PC-9 (cell line): Measurements from ENCODE around the gene TBC1D5. TPM values are rescaled to one million over a fixed set of nuclear protein-coding genes. Genes with fewer than 3 reads are reported as not detected.

ENCODE experiments used
- BruUV-seq: library from RNA; stranded (reverse); fragments of 400-500 nt; replicated peaks from 2 replicates; lab custom pipeline; 2021; lab: Mats Ljungman, UMichigan
- CTCF ChIA-PET: fragments of 300-600 bp; sonication (Branson Sonifier 250); formaldehyde crosslinking; loops from one replicate; lab custom pipeline; 2022; ENCODE audit warnings: antibody characterized with exemption; lab: Charles Lee
- POLR2A ChIA-PET: fragments of 300-600 bp; sonication (Branson Sonifier 250); formaldehyde crosslinking; loops from one replicate; lab custom pipeline; 2022; ENCODE audit warnings: antibody characterized with exemption; ENCODE audit not compliant: unreplicated experiment; lab: Charles Lee
- DNase-seq, 2 experiments: peaks; one replicate each; pipeline versions ENCODE4 v3.0.0 to v3.0.0-alpha.2; 2015 to 2022; ENCODE audit warnings: mixed read lengths in 1 of 2
- H2AFZ ChIP-seq: fragments of 200-600 bp; sonication (generic); 2 replicates; pipeline ENCODE4 v1.8.1; 2017; ENCODE audit warnings: antibody characterized with exemption
- H3F3A ChIP-seq: fragments of 200-600 bp; sonication (generic); 2 replicates; pipeline ENCODE4 v1.8.1; 2017; ENCODE audit warnings: antibody characterized with exemption, mild to moderate bottlenecking, low read depth; ENCODE audit not compliant: insufficient read depth
- H3K27ac ChIP-seq: fragments of 200-600 bp; sonication (generic); 2 replicates; pipeline ENCODE4 v1.6.1; 2016; ENCODE audit warnings: mixed run types
- H3K27me3 ChIP-seq: fragments of 200-600 bp; sonication (generic); 2 replicates; pipeline ENCODE4 v1.6.1; 2016; ENCODE audit warnings: low read depth, mixed run types; ENCODE audit not compliant: insufficient read depth
- H3K36me3 ChIP-seq: fragments of 200-600 bp; sonication (generic); 2 replicates; pipeline ENCODE4 v1.6.1; 2016; ENCODE audit warnings: low read depth, mixed run types
- H3K4me1 ChIP-seq: fragments of 200-600 bp; sonication (generic); replicated peaks from 2 replicates; pipeline ENCODE4 v1.6.1; 2016; ENCODE audit warnings: mixed run types; ENCODE audit not compliant: insufficient read depth
- H3K4me2 ChIP-seq: fragments of 200-600 bp; sonication (generic); 2 replicates; pipeline ENCODE4 v1.6.1; 2017; ENCODE audit warnings: mixed run types
- H3K4me3 ChIP-seq: fragments of 200-600 bp; sonication (generic); 2 replicates; pipeline ENCODE4 v1.6.1; 2016; ENCODE audit warnings: mixed run types
- H3K79me2 ChIP-seq: fragments of 200-600 bp; sonication (generic); 2 replicates; pipeline ENCODE4 v1.6.1; 2017; ENCODE audit warnings: low read depth, mixed run types
- H3K9me2 ChIP-seq: fragments of 200-600 bp; sonication (generic); 2 replicates; pipeline ENCODE4 v1.8.1; 2017; ENCODE audit warnings: mild to moderate bottlenecking; ENCODE audit not compliant: insufficient read depth
- H3K9me3 ChIP-seq: fragments of 200-600 bp; sonication (generic); 2 replicates; pipeline ENCODE4 v1.8.1; 2016; ENCODE audit warnings: low read depth; ENCODE audit not compliant: insufficient read depth
- H4K20me1 ChIP-seq: fragments of 200-600 bp; sonication (generic); 2 replicates; pipeline ENCODE4 v1.8.1; 2017; ENCODE audit not compliant: insufficient read depth
- EZH2 ChIP-seq: fragments of 200-600 bp; sonication (generic); IDR thresholded peaks from 2 replicates; pipeline ENCODE4 v1.8.0; 2017; ENCODE audit warnings: antibody characterized with exemption, low read depth
- intact Hi-C: fragments of 100-400 bp; cut with micrococcal nuclease; formaldehyde crosslinking; loops from one replicate; pipeline ENCODE4 v1.10.0; 2022; ENCODE audit not compliant: unreplicated experiment
- total RNA-seq: library from RNA; stranded (reverse); gene quantifications from 2 replicates; pipeline ENCODE4 v1.2.3, GENCODE V29; 2021
- TF ChIP-seq, protein P1 (sequence below): fragments of 200-600 bp; sonication (generic); conservative IDR thresholded peaks from 2 replicates; pipeline ENCODE4 v1.6.1; 2017; ENCODE audit warnings: mixed run types, antibody characterized with exemption, mild to moderate bottlenecking, moderate library complexity

TBC1D5 gene
- total RNA-seq, 1 experiment from 2014 or later, result 54.0 TPM

DNA sequence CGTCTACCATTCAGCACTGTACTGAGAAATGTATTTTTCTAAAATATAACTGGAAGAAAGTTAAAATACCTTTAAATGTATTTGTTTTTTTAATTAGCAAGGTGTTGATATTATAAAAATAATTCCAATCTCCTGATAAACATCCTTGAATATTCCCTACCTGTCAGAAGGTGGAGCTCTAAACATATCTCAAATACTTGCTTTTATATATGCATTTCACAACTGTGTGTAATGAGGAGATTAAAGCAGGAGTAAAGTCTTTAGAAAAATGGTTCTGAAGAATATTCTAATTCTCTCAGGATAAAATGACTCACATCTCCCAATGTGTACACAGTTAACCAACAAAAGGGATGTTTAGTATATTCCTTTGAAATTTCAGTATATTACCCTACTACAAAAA is 434.9 kb downstream of the TBC1D5 start:
- POLR2A ChIA-PET, result no interaction called here
- H3K27ac ChIP-seq, result no peak overlapping the region
- no peak overlapping the region for H3K4me2 ChIP-seq
- no peaks in the 10 kb centered on the region for H3K36me3 ChIP-seq
- CTCF ChIA-PET, result no interaction called here
- no peak for DNase-seq
- H3K4me1 ChIP-seq, result no peaks in the 10 kb centered on the region
- H3K79me2 ChIP-seq, result no peaks in the 10 kb centered on the region
- no peaks in the 10 kb centered on the region for H4K20me1 ChIP-seq
- TF ChIP-seq, protein P1, sequence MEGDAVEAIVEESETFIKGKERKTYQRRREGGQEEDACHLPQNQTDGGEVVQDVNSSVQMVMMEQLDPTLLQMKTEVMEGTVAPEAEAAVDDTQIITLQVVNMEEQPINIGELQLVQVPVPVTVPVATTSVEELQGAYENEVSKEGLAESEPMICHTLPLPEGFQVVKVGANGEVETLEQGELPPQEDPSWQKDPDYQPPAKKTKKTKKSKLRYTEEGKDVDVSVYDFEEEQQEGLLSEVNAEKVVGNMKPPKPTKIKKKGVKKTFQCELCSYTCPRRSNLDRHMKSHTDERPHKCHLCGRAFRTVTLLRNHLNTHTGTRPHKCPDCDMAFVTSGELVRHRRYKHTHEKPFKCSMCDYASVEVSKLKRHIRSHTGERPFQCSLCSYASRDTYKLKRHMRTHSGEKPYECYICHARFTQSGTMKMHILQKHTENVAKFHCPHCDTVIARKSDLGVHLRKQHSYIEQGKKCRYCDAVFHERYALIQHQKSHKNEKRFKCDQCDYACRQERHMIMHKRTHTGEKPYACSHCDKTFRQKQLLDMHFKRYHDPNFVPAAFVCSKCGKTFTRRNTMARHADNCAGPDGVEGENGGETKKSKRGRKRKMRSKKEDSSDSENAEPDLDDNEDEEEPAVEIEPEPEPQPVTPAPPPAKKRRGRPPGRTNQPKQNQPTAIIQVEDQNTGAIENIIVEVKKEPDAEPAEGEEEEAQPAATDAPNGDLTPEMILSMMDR, result peak; percentile 53; the same call in 1 of the 2 replicates
- TF ChIP-seq EZH2, result no peak
- H3F3A ChIP-seq, result no peaks in the 10 kb centered on the region
- no peak overlapping the region for H2AFZ ChIP-seq
- H3K4me3 ChIP-seq, result no peak overlapping the region
- H3K9me2 ChIP-seq, result no peaks in the 10 kb centered on the region
- H3K9me3 ChIP-seq, result no peaks in the 10 kb centered on the region
- BruUV-seq, result no TSS peak
- H3K27me3 ChIP-seq, result no peaks in the 10 kb centered on the region
- intact Hi-C loops, result no loop called here

- intact Hi-C loops, result no loop called here
These were observed 437.5 kb downstream of the TBC1D5 start for GRCh38 chr3:17304969-17305368.

DNA sequence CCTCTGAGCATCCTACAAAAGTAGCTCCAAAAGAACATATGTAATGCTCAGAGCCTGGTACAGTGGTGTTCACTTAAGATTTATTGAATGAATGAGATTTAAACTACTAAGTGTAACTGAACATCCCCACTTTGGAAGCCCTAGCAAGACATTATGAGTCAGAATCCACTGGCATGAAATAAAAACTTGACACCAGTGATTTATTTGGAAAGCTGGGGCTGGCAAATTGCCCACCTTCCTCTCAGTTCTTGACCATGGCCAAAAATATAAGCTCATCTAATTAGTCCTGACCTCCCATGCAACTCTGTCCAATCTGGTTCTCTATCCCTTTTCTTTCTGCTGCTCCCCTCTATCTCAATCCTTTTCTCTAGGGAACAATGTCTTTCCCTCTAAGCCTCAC is 439.7 kb downstream of the TBC1D5 start:
- H2AFZ ChIP-seq, result no peak overlapping the region
- intact Hi-C loops, result no loop called here
- POLR2A ChIA-PET, result no interaction called here
- H3K4me2 ChIP-seq, result no peak overlapping the region
- no peak overlapping the region for H3K4me3 ChIP-seq
- CTCF ChIA-PET, result no interaction called here
- no peaks in the 10 kb centered on the region for H3K79me2 ChIP-seq
- H3K9me3 ChIP-seq, result no peaks in the 10 kb centered on the region
- TF ChIP-seq, protein P1, result no peak
- TF ChIP-seq EZH2, result no peak
- no TSS peak for BruUV-seq
- H3K4me1 ChIP-seq, result no peaks in the 10 kb centered on the region
- no peaks in the 10 kb centered on the region for H3F3A ChIP-seq
- no peaks in the 10 kb centered on the region for H3K9me2 ChIP-seq
- no peaks in the 10 kb centered on the region for H3K27me3 ChIP-seq
- DNase-seq, result no peak
- H3K27ac ChIP-seq, result no peak overlapping the region
- H3K36me3 ChIP-seq, result no peaks in the 10 kb centered on the region
- H4K20me1 ChIP-seq, result no peaks in the 10 kb centered on the region

More at GRCh38 chr3:17304969-17305368, 437.5 kb downstream of the TBC1D5 start:
- no peak overlapping the region for H3K4me2 ChIP-seq
- no peaks in the 10 kb centered on the region for H3K9me2 ChIP-seq
- POLR2A ChIA-PET, result no interaction called here
- H3K27ac ChIP-seq, result no peak overlapping the region
- no peaks in the 10 kb centered on the region for H3K27me3 ChIP-seq
- CTCF ChIA-PET, result no interaction called here
- no peak for DNase-seq
- no TSS peak for BruUV-seq
- TF ChIP-seq, protein P1, result no peak
- no peak for TF ChIP-seq EZH2
- no peak overlapping the region for H3K4me3 ChIP-seq
- no peaks in the 10 kb centered on the region for H3K79me2 ChIP-seq
- no peak overlapping the region for H2AFZ ChIP-seq
- H3K36me3 ChIP-seq, result no peaks in the 10 kb centered on the region
- H4K20me1 ChIP-seq, result no peaks in the 10 kb centered on the region
- no peaks in the 10 kb centered on the region for H3K9me3 ChIP-seq
- H3K4me1 ChIP-seq, result no peaks in the 10 kb centered on the region
- H3F3A ChIP-seq, result no peaks in the 10 kb centered on the region
